Body of pancreas (tissue), 4 donors: Measurements from ENCODE around the gene ZBTB18. TPM values are rescaled to one million over a fixed set of nuclear protein-coding genes. Genes with fewer than 3 reads are reported as not detected.
A peak's percentile ranks its signal among the peaks of the same experiment; 100 is the strongest.
"Not testable (repeated sequence)": the region's sequence is repeated elsewhere in the genome, so short reads cannot be mapped to it uniquely, and the experiment has no call there.

Source experiments
- ATAC-seq: fragments of 150-250 bp; one replicate; pipeline ENCODE4 v1.9.1; 2016
- DNase-seq, 4 donors: peaks; one replicate each; pipeline ENCODE4 v3.0.0-alpha.2; 2019
- H3K27ac ChIP-seq, 4 donors: fragments of 200-600 bp; sonication (generic); 1 replicate in 3 of 4; 2 replicates in 1 of 4; pipeline versions ENCODE4 v1.5.1 to v1.6.1; 2016 to 2019; ENCODE audit warnings: mild to moderate bottlenecking in 1 of 4, mixed read lengths in 1 of 4, moderate library complexity in 1 of 4
- H3K27me3 ChIP-seq, 2 donors: fragments of 200-600 bp; sonication (generic); one replicate each; pipeline ENCODE4 v1.6.0; 2016; ENCODE audit warnings: mild to moderate bottlenecking in 1 of 2
- H3K36me3 ChIP-seq, 2 donors: fragments of 200-600 bp; sonication (generic); replicated peaks in 1 of 2; 2 replicates each; pipeline ENCODE4 v1.5.1; 2016; ENCODE audit warnings: low read depth in 2 of 2; ENCODE audit not compliant: insufficient read depth in 1 of 2
- H3K4me1 ChIP-seq: fragments of 200-600 bp; sonication (generic); one replicate; pipeline ENCODE4 v1.6.0; 2016
- H3K4me3 ChIP-seq, 2 donors: fragments of 200-600 bp; sonication (generic); 1 replicate in 1 of 2; 2 replicates in 1 of 2; pipeline ENCODE4 v1.5.1; 2016 to 2019
- H3K9me3 ChIP-seq, 3 donors: fragments of 200-600 bp; sonication (generic); 1 replicate in 2 of 3; 2 replicates in 1 of 3; pipeline ENCODE4 v1.5.1; 2016
- CTCF ChIP-seq, 7 experiments: fragments of 450-650 bp in 4 of 7; fragments of 200-600 bp in 3 of 7; sonication (generic) in 3 of 7; IDR thresholded peaks; one replicate each; pipeline ENCODE4 v1.5.1; 2016 to 2019; ENCODE audit warnings: antibody characterized with exemption in 7 of 7
- POLR2A ChIP-seq, 3 donors: fragments of 450-650 bp; IDR thresholded peaks; one replicate each; pipeline ENCODE4 v1.6.1; 2016; ENCODE audit warnings: antibody characterized with exemption in 3 of 3, mild to moderate bottlenecking in 2 of 3
- WGBS, 2 donors: methylation state at CpG; one replicate each; pipeline ENCODE4 v1.1.5; 2017; 5-methylcytosine and 5-hydroxymethylcytosine counted together
- intact Hi-C: fragments of 100-400 bp; cut with DNase I; formaldehyde crosslinking; loops from one replicate; pipeline ENCODE4 v1.15.1; 2023
- total RNA-seq, 2 donors: library from RNA; depleted of rRNA; stranded (reverse); fragments of >200 nt; gene quantifications; one replicate each; pipeline ENCODE4 v1.1.0, GENCODE V29; 2016

ZBTB18 gene
- total RNA-seq, 2 donors from 2014 or later = 20.4 to 22.6 TPM

DNA sequence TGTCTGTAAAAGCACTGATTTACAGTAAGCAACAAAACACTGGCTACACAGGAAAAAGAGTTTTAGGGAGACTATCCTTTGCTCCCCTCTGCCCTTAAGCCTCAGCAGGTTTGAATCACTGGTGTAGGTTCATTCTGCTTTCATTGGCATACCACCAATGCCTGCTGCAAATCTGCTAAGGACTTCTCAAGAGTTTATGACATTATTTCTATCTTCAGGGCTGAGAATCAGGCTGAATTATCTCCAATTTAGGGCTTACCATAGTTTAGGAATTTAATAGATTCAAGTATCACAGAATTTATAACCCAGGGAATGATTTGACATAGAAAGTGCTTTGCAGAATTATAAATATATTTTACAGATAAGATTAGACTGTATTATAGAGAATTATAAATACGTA is 6.7 kb upstream of the ZBTB18 start:
- Histone ChIP-seq H3K27ac (no peak overlapping the region), H3K27me3 (no peaks in the 10 kb centered on the region), H3K36me3 (no peaks in the 10 kb centered on the region), H3K4me3 (no peak overlapping the region), H3K9me3 (no peaks in the 10 kb centered on the region), H3K4me1 (peaks cover 18% of the 10 kb centered on the region)
- intact Hi-C loops = no loop called here
- no peak for ATAC-seq
- WGBS, 2 donors = 0 to 3% methylated on average over 1 of the region's 1 CpG
- no peak for DNase-seq
- TF ChIP-seq CTCF (IDR thresholded peaks at IDR 0.05) = no peak
- TF ChIP-seq POLR2A (IDR thresholded peaks at IDR 0.05) = no peak

GRCh38 chr1:244046254-244046653 is 4.8 kb upstream of the ZBTB18 start:
- peaks cover 25% of the 10 kb centered on the region for H3K4me1 ChIP-seq
- DNase-seq, ATAC-seq, H3K27me3 ChIP-seq, H3K36me3 ChIP-seq, H3K4me3 ChIP-seq, intact Hi-C loops, H3K9me3 ChIP-seq: not testable (repeated sequence)
- H3K27ac ChIP-seq = peak overlapping the region in 3 of 4 donors; percentile 100
- WGBS, 2 donors = 82 to 89% methylated on average over 1 of the region's 1 CpG

DNA sequence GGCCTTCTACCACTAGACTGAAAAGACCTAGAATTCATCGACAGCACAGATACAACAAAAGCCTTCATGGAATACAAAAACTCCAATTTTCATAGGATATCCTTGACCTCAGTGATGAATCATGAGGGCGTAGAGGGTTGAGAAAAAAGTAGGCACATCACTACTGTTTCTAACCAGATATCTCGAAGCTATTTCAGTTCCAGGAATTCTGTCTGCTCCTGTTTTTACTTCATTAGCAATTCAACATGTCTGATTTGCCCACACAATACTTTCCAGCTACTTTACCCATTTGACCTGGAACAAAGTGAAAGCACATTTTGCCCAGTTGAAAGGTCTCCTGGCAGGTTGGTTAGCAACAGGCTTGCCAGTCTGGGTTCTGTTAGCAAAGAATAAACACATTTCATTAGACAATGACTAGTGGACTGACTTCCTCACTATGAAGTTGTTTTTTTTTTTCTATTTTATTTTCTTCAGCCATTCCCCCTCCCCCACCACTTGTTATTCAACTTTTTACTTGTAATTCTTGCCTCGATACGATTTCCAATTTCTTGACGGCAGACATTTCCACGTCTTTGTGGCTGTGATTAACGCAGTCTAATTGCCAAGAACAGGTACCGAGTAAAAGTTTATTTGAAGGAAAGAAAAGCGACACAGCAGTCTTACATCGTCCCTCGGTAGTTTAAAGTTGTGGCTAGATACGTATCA is 4.0 kb upstream of the ZBTB18 start:
- Histone ChIP-seq H3K4me3 (peak overlapping the region; percentile 53 to 78), H3K36me3 (no peaks in the 10 kb centered on the region), H3K4me1 (peaks cover 30% of the 10 kb centered on the region), H3K27me3 (no peaks in the 10 kb centered on the region), H3K9me3 (no peaks in the 10 kb centered on the region), H3K27ac (peak overlapping the region; percentile 95 to 100 (median 100))
- ATAC-seq = no peak
- peak; percentile 40 to 67 (median 50) for DNase-seq
- TF ChIP-seq CTCF (IDR thresholded peaks at IDR 0.05) (no peak), POLR2A (IDR thresholded peaks at IDR 0.05) (no peak)
- 3 to 5% methylated on average over 13 of the region's 13 CpGs for whole genome bisulfite sequencing, 2 donors
- intact Hi-C loops = no loop called here

GRCh38 chr1:244047621-244048255 is 3.3 kb upstream of the ZBTB18 start:
- WGBS, 2 donors = 0 to 1% methylated on average over 9 to 54 of the region's 54 CpGs
- H3K27me3 ChIP-seq = no peaks in the 10 kb centered on the region
- intact Hi-C loops = no loop called here

More at GRCh38 chr1:244047621-244048255, 3.3 kb upstream of the ZBTB18 start:
- DNase-seq (peak; percentile 74 to 84 (median 78)), ATAC-seq (peak; percentile 15)
- peak overlapping the region; percentile 53 to 78 for H3K4me3 ChIP-seq
- TF ChIP-seq CTCF (IDR thresholded peaks at IDR 0.05) (peak in 1 of 7 experiments; percentile 3), POLR2A (IDR thresholded peaks at IDR 0.05) (peak; percentile 99)
- no peaks in the 10 kb centered on the region for H3K36me3 ChIP-seq
- peaks cover 37% of the 10 kb centered on the region for H3K4me1 ChIP-seq
- peak overlapping the region; percentile 95 to 100 (median 100) for H3K27ac ChIP-seq
- no peaks in the 10 kb centered on the region for H3K9me3 ChIP-seq
